ENCODE measurements around the gene KLHL42. TPM values are rescaled to one million over a fixed set of nuclear protein-coding genes. Genes with fewer than 3 reads are reported as not detected.

Gene KLHL42
- total RNA-seq, 1 experiment from 2014 or later: 21.5 TPM

GRCh38 chr12:27780612-27781408, 777 bp downstream of the KLHL42 start:
- DNase-seq (ENCODE audit: low read depth): peak; percentile 49

- DNase-seq (ENCODE audit: low read depth): no peak
Observed at GRCh38 chr12:27781680-27782079, 1.6 kb downstream of the KLHL42 start.

- DNase-seq (ENCODE audit: low read depth): no peak
Observed at GRCh38 chr12:27782481-27782880, 2.4 kb downstream of the KLHL42 start.

GRCh38 chr12:27785882-27786570, 6.0 kb downstream of the KLHL42 start:
- peak; percentile 15 for DNase-seq (ENCODE audit: low read depth)

GRCh38 chr12:27787559-27787958, 7.5 kb downstream of the KLHL42 start:
- DNase-seq (ENCODE audit: low read depth): no peak

GRCh38 chr12:27790179-27790578, 10.1 kb downstream of the KLHL42 start:
- no peak for DNase-seq (ENCODE audit: low read depth)

GRCh38 chr12:27794818-27795584, 15.0 kb downstream of the KLHL42 start:
- no peak for DNase-seq (ENCODE audit: low read depth)

- no peak for DNase-seq (ENCODE audit: low read depth)
Observed at GRCh38 chr12:27796128-27796527, 16.1 kb downstream of the KLHL42 start.

- no peak for DNase-seq (ENCODE audit: low read depth)
Observed at GRCh38 chr12:27797301-27798025, 17.4 kb downstream of the KLHL42 start.

- DNase-seq (ENCODE audit: low read depth): no peak
Observed at GRCh38 chr12:27800819-27801218, 20.8 kb downstream of the KLHL42 start.

GRCh38 chr12:27801630-27802029, 21.6 kb downstream of the KLHL42 start:
- DNase-seq (ENCODE audit: low read depth): no peak

- no peak for DNase-seq (ENCODE audit: low read depth)
Observed at GRCh38 chr12:27802511-27802910, 22.5 kb downstream of the KLHL42 start.

GRCh38 chr12:27802936-27803335, 22.9 kb downstream of the KLHL42 start:
- no peak for DNase-seq (ENCODE audit: low read depth)

- DNase-seq (ENCODE audit: low read depth): no peak
Observed at GRCh38 chr12:27805238-27805637, 25.2 kb downstream of the KLHL42 start.

- DNase-seq (ENCODE audit: low read depth): no peak
Observed at GRCh38 chr12:27806259-27806658, 26.2 kb downstream of the KLHL42 start.

GRCh38 chr12:27807063-27807703, 27.1 kb downstream of the KLHL42 start:
- no peak for DNase-seq (ENCODE audit: low read depth)

- DNase-seq (ENCODE audit: low read depth): no peak
Observed at GRCh38 chr12:27808841-27809240, 28.8 kb downstream of the KLHL42 start.

GRCh38 chr12:27810756-27811155, 30.7 kb downstream of the KLHL42 start:
- DNase-seq (ENCODE audit: low read depth): no peak

- DNase-seq (ENCODE audit: low read depth): no peak
Observed at GRCh38 chr12:27812502-27812901, 32.5 kb downstream of the KLHL42 start.

- peak; percentile 22 for DNase-seq (ENCODE audit: low read depth)
Observed at GRCh38 chr12:27814411-27814810, 34.4 kb downstream of the KLHL42 start.

Data from LHCN-M2 (cell line).